Activated CD4-positive, alpha-beta T cell treated with anti-CD3 and anti-CD28 coated beads, Interleukin-2, amount 50 U/mL, for 1 hour (primary cell): ENCODE results near the gene SLC24A4.

ENCODE experiments used
- DNase-seq: peaks from one replicate; pipeline ENCODE4 v3.0.0-alpha.2; 2020

SLC24A4 gene

GRCh38 chr14:92316937-92317336 lies 6.0 kb upstream of the SLC24A4 start:
- no peak for DNase-seq

- DNase-seq = no peak
Measured at GRCh38 chr14:92317511-92317910, 5.5 kb upstream of the SLC24A4 start.

GRCh38 chr14:92321701-92322100 lies 1.3 kb upstream of the SLC24A4 start:
- no peak for DNase-seq

- DNase-seq = no peak
Measured at GRCh38 chr14:92322516-92322915, 449 bp upstream of the SLC24A4 start.

GRCh38 chr14:92323916-92324818 lies 1.2 kb downstream of the SLC24A4 start:
- no peak for DNase-seq

GRCh38 chr14:92325835-92326234 lies 2.9 kb downstream of the SLC24A4 start:
- DNase-seq = no peak

- DNase-seq = no peak
Measured at GRCh38 chr14:92328664-92329255, 5.8 kb downstream of the SLC24A4 start.

GRCh38 chr14:92334050-92334449 lies 11.1 kb downstream of the SLC24A4 start:
- DNase-seq = no peak

- DNase-seq = no peak
Measured at GRCh38 chr14:92336363-92336762, 13.4 kb downstream of the SLC24A4 start.

- DNase-seq = no peak
Measured at GRCh38 chr14:92339426-92339825, 16.5 kb downstream of the SLC24A4 start.

- no peak for DNase-seq
Measured at GRCh38 chr14:92340071-92340470, 17.1 kb downstream of the SLC24A4 start.

- DNase-seq = no peak
Measured at GRCh38 chr14:92340931-92341330, 18.0 kb downstream of the SLC24A4 start.

- DNase-seq = no peak
Measured at GRCh38 chr14:92341791-92342190, 18.8 kb downstream of the SLC24A4 start.

- no peak for DNase-seq
Measured at GRCh38 chr14:92348154-92348553, 25.2 kb downstream of the SLC24A4 start.

GRCh38 chr14:92351750-92352149 lies 28.8 kb downstream of the SLC24A4 start:
- no peak for DNase-seq

- DNase-seq = no peak
Measured at GRCh38 chr14:92352158-92352985, 29.4 kb downstream of the SLC24A4 start.

- no peak for DNase-seq
Measured at GRCh38 chr14:92353447-92353846, 30.5 kb downstream of the SLC24A4 start.

GRCh38 chr14:92356677-92357076 lies 33.7 kb downstream of the SLC24A4 start:
- no peak for DNase-seq

- no peak for DNase-seq
Measured at GRCh38 chr14:92360651-92361370, 37.8 kb downstream of the SLC24A4 start.

GRCh38 chr14:92362781-92363235 lies 39.8 kb downstream of the SLC24A4 start:
- DNase-seq = no peak

GRCh38 chr14:92366237-92366636 lies 43.3 kb downstream of the SLC24A4 start:
- no peak for DNase-seq

GRCh38 chr14:92368001-92368400 lies 45.0 kb downstream of the SLC24A4 start:
- no peak for DNase-seq

- no peak for DNase-seq
Measured at GRCh38 chr14:92369097-92369496, 46.1 kb downstream of the SLC24A4 start.
